DOHH2 (cell line): ENCODE results near the gene ST14.

Source experiments
- H3F3A ChIP-seq: fragments of 200-600 bp; sonication (generic), shearing (Covaris generic); 2 replicates; pipeline ENCODE4 v1.6.0; 2016; ENCODE audit warnings: antibody characterized with exemption, mild to moderate bottlenecking; ENCODE audit not compliant: control insufficient read depth, insufficient read depth
- H3K27ac ChIP-seq: fragments of 200-600 bp; sonication (generic); 2 replicates; pipeline ENCODE4 v1.5.1; 2014; ENCODE audit warnings: low read depth, mild to moderate bottlenecking, low read length, moderate library complexity
- H3K27me3 ChIP-seq: fragments of 200-600 bp; sonication (generic); 2 replicates; pipeline ENCODE4 v1.6.1; 2014; ENCODE audit warnings: mild to moderate bottlenecking, low read length, mixed read lengths; ENCODE audit not compliant: control insufficient read depth
- H3K36me3 ChIP-seq: fragments of 200-600 bp; sonication (generic); 2 replicates; pipeline ENCODE4 v1.6.1; 2014; ENCODE audit warnings: mild to moderate bottlenecking, low read length, moderate library complexity, mixed read lengths; ENCODE audit not compliant: control insufficient read depth
- H3K4me1 ChIP-seq: fragments of 200-600 bp; sonication (generic); 2 replicates; pipeline ENCODE4 v1.6.1; 2014; ENCODE audit warnings: mild to moderate bottlenecking, low read length, mixed read lengths; ENCODE audit not compliant: control insufficient read depth
- H3K4me2 ChIP-seq: fragments of 200-600 bp; sonication (generic); 2 replicates; pipeline ENCODE4 v1.6.0; 2014; ENCODE audit warnings: mild to moderate bottlenecking, low read length, moderate library complexity
- H3K4me3 ChIP-seq: fragments of 200-600 bp; sonication (generic); 2 replicates; pipeline ENCODE4 v1.5.1; 2014; ENCODE audit warnings: mild to moderate bottlenecking, low read length, mixed read lengths
- H3K79me2 ChIP-seq: fragments of 200-600 bp; sonication (generic); 2 replicates; pipeline ENCODE4 v1.6.1; 2014; ENCODE audit warnings: mild to moderate bottlenecking, low read length, mixed read lengths; ENCODE audit not compliant: control insufficient read depth
- H3K9me2 ChIP-seq: fragments of 200-600 bp; sonication (generic); replicated peaks from 2 replicates; pipeline ENCODE4 v1.6.1; 2014; ENCODE audit warnings: mild to moderate bottlenecking, low read length, mixed read lengths; ENCODE audit not compliant: control insufficient read depth
- H3K9me3 ChIP-seq: fragments of 200-600 bp; sonication (generic); 2 replicates; pipeline ENCODE4 v1.6.1; 2014; ENCODE audit warnings: antibody characterized with exemption, low read length, mixed read lengths; ENCODE audit not compliant: control insufficient read depth, insufficient read depth
- H4K20me1 ChIP-seq: fragments of 200-600 bp; sonication (generic); 2 replicates; pipeline ENCODE4 v1.6.0; 2014; ENCODE audit warnings: low read depth, mild to moderate bottlenecking, antibody characterized with exemption, low read length, moderate library complexity; ENCODE audit not compliant: control insufficient read depth, insufficient read depth
- CTCF ChIP-seq: fragments of 200-600 bp; sonication (generic); IDR thresholded peaks from one replicate; pipeline ENCODE4 v1.5.1; 2014; ENCODE audit warnings: antibody characterized with exemption, mild to moderate bottlenecking, low read depth, low read length; ENCODE audit not compliant: poor library complexity, severe bottlenecking
- EZH2phosphoT487 ChIP-seq: fragments of 200-600 bp; sonication (generic); IDR thresholded peaks from 2 replicates; pipeline ENCODE4 v1.6.1; 2017; ENCODE audit warnings: borderline replicate concordance, mild to moderate bottlenecking, antibody characterized with exemption, low read length, moderate library complexity, mixed read lengths

The ST14 gene

GRCh38 chr11:130216221-130216550 is 56.6 kb downstream of the ST14 start:
- Histone ChIP-seq H3K27ac (no peak overlapping the region), H3K9me3 (no peaks in the 10 kb centered on the region), H3K36me3 (peaks cover 17% of the 10 kb centered on the region), H3K4me1 (peaks cover 12% of the 10 kb centered on the region), H3K27me3 (no peaks in the 10 kb centered on the region), H3K4me2 (no peak overlapping the region), H3K79me2 (0 out of 2 replicates have a peak, but pooled peaks cover 3% of the 10 kb centered on the region), H4K20me1 (peaks cover 10% of the 10 kb centered on the region), H3F3A (peaks cover 8% of the 10 kb centered on the region), H3K4me3 (no peak overlapping the region), H3K9me2 (no peaks in the 10 kb centered on the region)
- TF ChIP-seq CTCF, result no peak
- TF ChIP-seq EZH2phosphoT487, result no peak

GRCh38 chr11:130216591-130217132 is 57.1 kb downstream of the ST14 start:
- H3K27me3 ChIP-seq, result no peaks in the 10 kb centered on the region
- no peak overlapping the region for H3K4me2 ChIP-seq

DNA sequence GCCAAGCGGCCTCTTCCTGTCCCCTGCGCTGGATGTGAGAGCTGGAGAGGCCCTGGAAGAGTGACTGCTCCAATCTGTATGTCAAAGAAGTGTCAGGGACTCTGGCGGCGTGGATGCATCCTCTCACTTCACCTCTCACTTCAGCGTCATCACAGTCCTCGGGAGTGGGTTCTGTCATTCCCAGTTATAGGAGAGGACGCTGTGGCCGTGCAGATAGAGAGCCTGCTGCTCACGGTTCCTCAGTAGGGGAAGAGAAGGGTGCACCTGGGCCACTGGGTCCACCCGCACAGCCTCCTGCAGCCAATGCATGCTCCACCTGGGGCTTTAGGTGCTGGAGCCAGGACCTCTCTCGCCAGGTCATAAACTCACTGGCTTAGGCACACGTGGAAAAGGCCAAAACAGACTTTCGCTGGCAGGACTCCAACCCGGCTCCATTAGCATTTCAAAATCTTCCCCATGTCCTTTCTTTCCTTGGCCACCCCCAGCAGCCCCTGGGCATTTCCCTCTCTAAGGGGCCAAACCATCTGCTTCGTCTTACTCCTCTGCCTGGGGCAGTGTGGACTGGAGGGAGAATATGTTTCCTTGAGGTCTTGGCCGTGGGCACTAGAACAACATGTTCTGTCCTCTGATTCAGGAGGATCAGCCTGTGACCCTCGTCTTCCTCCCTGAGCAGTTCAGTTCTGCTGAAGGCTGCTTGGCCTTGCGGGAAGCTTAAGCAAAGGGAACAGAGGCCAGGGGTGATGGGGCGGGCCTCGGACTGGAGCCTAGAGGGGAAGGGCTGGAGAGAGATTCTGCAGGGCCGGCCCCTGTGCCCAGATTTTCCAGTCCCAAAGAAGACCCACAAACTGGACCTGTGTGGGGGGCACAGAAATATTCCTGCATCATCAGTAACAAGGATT is 57.8 kb downstream of the ST14 start:
- H4K20me1 ChIP-seq, result peaks cover 10% of the 10 kb centered on the region
- H3K27ac ChIP-seq, result no peak overlapping the region
- no peak overlapping the region for H3K4me2 ChIP-seq
- H3K9me2 ChIP-seq, result no peaks in the 10 kb centered on the region
- TF ChIP-seq EZH2phosphoT487, result no peak
- TF ChIP-seq CTCF, result no peak
- no peaks in the 10 kb centered on the region for H3K9me3 ChIP-seq
- H3F3A ChIP-seq, result peaks cover 8% of the 10 kb centered on the region
- H3K4me1 ChIP-seq, result peaks cover 11% of the 10 kb centered on the region
- peaks cover 14% of the 10 kb centered on the region for H3K36me3 ChIP-seq
- H3K79me2 ChIP-seq, result 0 out of 2 replicates have a peak, but pooled peaks cover 3% of the 10 kb centered on the region
- H3K4me3 ChIP-seq, result no peak overlapping the region
- H3K27me3 ChIP-seq, result no peaks in the 10 kb centered on the region

More at GRCh38 chr11:130216591-130217132, 57.1 kb downstream of the ST14 start:
- 0 out of 2 replicates have a peak, but pooled peaks cover 3% of the 10 kb centered on the region for H3K79me2 ChIP-seq
- H3K27ac ChIP-seq, result no peak overlapping the region
- peaks cover 10% of the 10 kb centered on the region for H4K20me1 ChIP-seq
- H3F3A ChIP-seq, result peaks cover 8% of the 10 kb centered on the region
- peaks cover 12% of the 10 kb centered on the region for H3K4me1 ChIP-seq
- H3K9me3 ChIP-seq, result no peaks in the 10 kb centered on the region
- no peaks in the 10 kb centered on the region for H3K9me2 ChIP-seq
- TF ChIP-seq EZH2phosphoT487 (no peak), CTCF (no peak)
- peaks cover 17% of the 10 kb centered on the region for H3K36me3 ChIP-seq
- no peak overlapping the region for H3K4me3 ChIP-seq
